Midbrain (tissue), 1 donor: ENCODE measurements around the gene ELAPOR2.
"Not testable (repeated sequence)": the region's sequence is repeated elsewhere in the genome, so short reads cannot be mapped to it uniquely, and the experiment has no call there.

Experiments used
- DNase-seq: peaks from one replicate; lab custom pipeline; 2025; lab: John Stamatoyannopoulos, UW

The ELAPOR2 gene

DNA sequence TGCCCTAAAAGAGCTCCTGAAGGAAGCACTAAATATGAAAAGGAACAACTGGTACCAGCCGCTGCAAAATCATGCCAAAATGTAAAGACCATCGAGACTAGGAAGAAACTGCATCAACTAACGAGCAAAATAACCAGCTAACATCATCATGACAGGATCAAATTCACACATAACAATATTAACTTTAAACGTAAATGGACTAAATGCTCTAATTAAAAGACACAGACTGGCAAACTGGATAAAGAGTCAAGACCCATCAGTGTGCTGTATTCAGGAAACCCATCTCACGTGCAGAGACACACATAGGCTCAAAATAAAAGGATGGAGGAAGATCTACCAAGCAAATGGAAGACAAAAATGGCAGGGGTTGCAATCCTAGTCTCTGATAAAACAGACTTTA is 17.9 kb downstream of the ELAPOR2 start:
- not testable (repeated sequence) for DNase-seq

DNA sequence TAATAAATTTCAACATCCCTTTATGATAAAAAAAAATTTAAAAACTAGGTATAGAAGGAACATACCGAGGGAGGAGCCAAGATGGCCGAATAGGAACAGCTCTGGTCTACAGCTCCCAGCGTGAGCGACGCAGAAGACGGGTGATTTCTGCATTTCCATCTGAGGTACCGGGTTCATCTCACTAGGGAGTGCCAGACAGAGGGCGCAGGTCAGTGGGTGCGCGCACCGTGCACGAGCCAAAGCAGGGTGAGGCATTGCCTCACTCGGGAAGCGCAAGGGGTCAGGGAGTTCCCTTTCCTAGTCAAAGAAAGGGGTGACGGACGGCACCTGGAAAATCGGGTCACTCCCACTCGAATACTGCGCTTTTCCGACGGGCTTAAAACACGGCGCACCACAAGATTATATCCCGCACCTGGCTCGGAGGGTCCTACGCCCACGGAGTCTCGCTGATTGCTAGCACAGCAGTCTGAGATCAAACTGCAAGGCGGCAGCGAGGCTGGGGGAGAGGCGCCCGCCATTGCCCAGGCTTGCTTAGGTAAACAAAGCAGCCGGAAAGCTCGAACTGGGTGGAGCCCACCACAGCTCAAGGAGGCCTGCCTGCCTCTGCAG is 19.7 kb downstream of the ELAPOR2 start:
- DNase-seq: not testable (repeated sequence)

DNA sequence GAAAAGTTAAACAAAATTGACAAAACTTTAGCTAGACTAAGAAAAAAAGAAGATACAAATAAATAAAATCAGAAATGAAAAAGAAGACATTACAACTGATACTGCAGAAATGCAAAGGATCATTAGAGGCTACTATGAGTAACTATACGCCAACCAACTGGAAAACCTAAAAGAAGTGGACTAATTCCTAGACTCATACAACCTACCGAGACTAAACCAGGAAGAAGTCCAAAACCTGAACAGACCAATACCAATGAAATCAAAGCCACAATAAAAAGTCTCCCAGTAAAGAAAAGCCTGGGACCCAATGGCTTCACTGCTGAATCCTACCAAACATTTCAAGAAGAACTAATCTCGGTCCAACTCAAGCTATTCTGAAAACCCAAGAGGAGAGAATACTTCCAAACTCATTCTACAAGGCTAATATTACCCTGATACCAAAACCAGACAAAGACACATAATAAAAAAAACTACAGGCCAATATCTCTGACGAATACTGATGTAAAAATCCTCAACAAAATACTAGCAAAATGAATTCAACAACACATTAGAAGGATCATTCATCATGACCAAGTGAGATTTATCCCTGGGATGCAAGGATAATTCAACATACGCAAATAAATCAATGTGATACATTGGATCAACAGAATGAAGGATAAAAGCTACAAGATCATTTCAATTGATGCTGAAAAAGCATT is 20.3 kb downstream of the ELAPOR2 start:
- no peak for DNase-seq

DNA sequence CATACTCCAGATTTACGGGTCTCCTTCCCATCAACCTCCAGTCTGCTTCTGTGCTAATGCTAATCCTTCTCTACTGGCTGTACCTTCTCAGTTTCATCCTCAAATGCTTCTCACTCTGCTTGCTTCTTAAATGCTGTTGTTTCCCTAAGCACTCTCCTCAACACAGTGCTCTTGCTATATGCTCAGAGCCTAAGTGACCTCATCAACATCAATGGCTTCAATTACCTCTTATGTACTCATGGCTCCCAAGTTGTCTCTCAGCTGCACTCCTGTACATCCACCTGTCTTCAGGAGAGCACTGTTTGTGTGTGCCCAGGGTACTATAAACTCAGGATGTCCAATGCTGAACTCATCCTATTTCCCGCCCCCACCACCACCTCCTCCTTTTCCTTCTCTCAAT is 22.5 kb downstream of the ELAPOR2 start:
- DNase-seq: no peak

DNA sequence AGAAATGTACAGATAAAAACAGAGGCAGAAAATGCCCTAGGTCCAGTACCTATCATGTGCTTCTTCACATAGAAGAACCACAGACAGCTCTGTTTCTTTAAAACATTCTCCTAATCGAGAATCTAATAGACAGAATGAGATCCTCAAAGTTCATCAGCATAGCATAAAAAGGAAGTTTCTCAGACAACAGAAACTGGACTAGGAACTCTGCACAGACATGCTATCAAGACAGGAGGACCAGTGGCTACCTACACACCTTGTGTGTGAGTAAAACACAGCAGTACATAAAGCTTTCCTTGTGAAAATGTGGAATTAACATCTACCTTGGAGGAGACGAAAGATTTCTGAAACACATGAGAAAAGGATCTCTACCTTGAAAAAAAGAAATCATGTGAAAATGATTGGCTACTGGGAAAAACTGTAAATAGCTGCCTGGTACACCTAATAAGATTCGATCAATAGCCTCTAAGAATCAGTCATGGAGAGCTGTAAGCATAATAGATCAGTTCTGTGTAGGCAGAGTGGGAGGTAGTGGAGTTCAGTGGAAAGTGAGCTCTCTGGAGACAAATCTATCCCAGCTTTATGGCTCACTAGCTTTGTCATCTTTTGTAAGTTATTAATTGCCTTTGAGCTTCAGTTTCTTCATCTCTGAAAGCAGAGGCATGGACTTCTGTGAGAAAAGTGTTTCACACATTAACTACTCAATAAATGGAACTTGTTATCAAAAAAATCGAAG is 26.7 kb downstream of the ELAPOR2 start:
- no peak for DNase-seq

DNA sequence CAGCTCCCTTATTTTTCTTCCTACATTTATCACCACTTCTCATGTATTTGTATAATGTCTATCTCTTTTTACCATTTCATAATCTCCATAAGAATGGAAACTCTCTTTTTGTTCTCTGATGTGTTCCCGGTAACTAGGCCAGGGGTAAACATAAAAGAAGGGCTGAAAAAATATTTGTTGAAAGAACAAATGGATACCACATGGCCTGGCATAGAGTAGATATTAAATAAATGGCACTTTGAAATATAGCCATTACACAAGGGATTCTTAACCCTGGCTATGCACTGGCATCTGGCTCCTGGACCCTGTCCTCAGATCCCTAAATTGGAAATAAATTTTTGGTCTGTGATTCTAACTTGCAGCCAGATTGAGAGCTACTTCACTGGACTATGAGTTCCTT is 30.4 kb downstream of the ELAPOR2 start:
- DNase-seq: no peak

DNA sequence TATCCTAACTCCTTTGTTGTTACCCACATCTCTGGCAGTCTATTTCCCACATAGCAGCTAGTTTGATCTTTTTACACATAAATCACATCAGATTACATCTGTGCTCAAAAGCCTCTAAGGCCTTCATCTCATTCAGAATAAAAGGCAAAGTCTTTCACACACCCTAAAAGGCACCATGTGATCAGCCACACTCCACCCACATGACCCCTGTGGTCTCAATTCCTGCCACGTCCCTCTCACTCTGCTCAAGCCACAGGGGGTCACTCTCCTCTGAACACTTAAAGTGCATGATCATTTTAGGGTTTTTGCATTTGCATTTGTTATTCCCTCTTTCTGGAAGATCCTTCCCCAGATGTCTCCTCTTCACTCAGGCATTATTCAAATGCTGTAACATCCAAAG is 30.8 kb downstream of the ELAPOR2 start:
- no peak for DNase-seq

DNA sequence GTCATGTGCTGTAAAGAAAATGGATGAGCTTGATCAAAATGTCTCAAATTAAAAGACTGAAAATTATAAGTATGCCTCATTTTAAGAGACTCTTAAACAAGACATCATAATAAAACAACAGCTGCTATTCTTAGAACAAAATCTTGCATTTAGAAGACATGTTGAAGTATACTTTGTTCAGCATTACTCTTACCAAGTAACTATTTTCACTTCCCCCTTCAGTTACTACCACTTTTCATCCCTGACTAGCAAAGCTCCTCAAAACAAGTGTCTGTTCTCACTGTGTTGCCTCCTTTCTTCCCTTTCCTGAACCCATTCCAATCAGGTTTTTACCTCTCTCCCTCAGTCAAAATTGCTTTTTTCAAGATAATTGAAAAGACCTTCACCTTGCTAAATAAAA is 31.6 kb downstream of the ELAPOR2 start:
- DNase-seq: no peak

DNA sequence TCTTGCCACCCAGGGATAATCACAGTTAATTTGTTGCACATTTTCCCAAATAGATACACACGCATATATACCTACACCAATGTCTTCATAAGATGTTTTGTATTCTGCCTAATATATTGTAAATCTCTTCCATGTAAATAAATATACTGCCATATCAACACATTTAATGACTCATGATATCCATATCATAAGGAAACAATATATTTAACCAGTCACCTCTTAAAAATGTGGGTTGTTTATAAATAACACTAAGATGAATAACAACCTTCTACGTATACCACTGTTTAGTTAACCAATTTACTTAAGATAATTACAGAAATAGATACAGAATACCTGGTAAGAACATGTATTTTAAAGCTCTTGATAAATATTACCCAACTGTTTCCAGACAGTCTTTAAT is 38.2 kb downstream of the ELAPOR2 start:
- DNase-seq: no peak

DNA sequence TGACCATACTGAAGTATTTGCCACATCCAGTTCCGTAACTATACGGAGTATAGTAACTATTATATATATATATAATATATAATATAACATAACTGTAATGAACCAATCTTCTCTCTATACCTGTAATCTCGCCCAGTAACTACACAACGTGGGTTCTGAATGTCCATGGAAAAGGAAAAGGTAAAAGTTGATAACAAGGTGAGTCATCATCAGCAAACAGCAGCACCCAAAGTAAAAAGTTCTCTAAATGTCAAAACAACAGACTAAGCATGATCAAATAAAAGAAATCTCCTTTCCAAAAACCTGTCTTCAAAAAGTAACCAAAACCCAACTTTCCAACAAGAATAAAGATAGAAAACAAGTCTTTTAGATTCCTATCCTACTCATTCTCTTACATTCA is 42.8 kb downstream of the ELAPOR2 start:
- no peak for DNase-seq

DNA sequence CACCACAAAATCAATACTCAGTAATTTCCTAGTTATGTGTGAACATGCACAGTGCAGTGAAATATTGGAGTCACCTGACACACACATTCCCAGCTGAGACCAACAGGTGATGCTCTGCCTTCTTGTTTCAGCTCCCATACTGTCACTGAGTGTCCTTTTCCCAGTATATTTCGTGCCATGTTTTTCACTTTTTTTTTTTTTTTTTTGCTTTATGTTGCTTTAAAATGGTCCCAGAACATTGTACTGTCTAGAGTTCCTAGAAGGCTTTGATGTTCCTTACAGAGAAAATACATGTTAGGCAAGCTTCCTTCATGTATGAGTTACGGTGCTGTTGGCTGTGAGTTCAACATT is 45.6 kb downstream of the ELAPOR2 start:
- DNase-seq: no peak

DNA sequence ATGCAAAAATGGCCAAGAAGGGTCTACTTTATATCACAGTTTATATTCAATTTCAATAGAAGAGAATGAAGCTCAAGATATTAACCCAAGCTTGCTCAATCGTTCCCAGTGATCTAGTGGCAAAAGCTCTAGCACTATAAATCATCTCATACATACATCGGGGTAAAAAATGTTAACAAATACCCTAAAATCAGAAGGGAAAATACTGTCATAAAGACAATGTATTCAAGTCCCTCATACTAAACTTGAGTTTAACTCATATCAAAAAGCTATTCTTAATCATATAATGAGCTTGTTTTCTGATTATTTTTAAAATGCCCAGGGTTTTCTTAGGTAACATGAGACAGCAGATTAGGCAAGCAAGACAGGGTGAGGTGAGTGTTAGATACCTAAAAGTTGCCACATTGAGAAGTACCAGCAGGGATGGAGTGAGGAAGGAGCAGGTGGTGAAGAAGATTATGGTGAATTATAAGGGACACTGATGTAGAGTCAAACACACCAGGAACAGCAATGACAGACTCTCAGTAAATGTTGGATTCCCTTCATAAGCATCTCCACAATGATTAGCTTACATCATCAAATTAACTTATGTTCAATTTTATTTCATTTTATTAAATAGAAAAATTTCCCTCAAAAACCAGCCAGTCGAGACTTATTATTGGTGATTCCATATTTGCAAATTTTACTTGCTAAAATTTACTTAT is 46.2 kb downstream of the ELAPOR2 start:
- DNase-seq: no peak
